A673 (cell line): ENCODE data around the gene SLC15A4. TPM values are rescaled to one million over a fixed set of nuclear protein-coding genes. Genes with fewer than 3 reads are reported as not detected.

Experiments used
- BruUV-seq: library from RNA; stranded (reverse); fragments of 400-500 nt; replicated peaks from 2 replicates; lab custom pipeline; 2021; lab: Mats Ljungman, UMichigan
- CTCF ChIA-PET: fragments of 300-600 bp; sonication (Branson Sonifier 250); formaldehyde crosslinking; loops from one replicate; lab custom pipeline; 2022; ENCODE audit warnings: antibody characterized with exemption; lab: Charles Lee
- POLR2A ChIA-PET: fragments of 300-600 bp; sonication (Branson Sonifier 250); formaldehyde crosslinking; loops from one replicate; lab custom pipeline; 2022; ENCODE audit warnings: antibody characterized with exemption; ENCODE audit not compliant: low non-redundant PET; lab: Charles Lee
- DNase-seq: peaks from one replicate; pipeline ENCODE4 v3.0.0-alpha.2; 2015; ENCODE audit warnings: low spot score
- H3K27ac ChIP-seq: fragments of 200-600 bp; sonication (generic); 2 replicates; pipeline ENCODE4 v1.5.1; 2016; ENCODE audit warnings: mixed run types, low read depth, mild to moderate bottlenecking, mixed read lengths, antibody characterized with exemption, low read length; ENCODE audit not compliant: poor library complexity, severe bottlenecking
- H3K27me3 ChIP-seq: fragments of 200-600 bp; sonication (generic); replicated peaks from 2 replicates; pipeline ENCODE4 v1.6.1; 2017; ENCODE audit warnings: mixed run types, low read depth, mild to moderate bottlenecking, mixed read lengths, antibody characterized with exemption, low read length; ENCODE audit not compliant: insufficient read depth, poor library complexity
- H3K36me3 ChIP-seq: fragments of 200-600 bp; sonication (generic); 2 replicates; pipeline ENCODE4 v1.6.1; 2016; ENCODE audit warnings: mixed run types, mild to moderate bottlenecking, mixed read lengths, antibody characterized with exemption, low read length; ENCODE audit not compliant: insufficient read depth, poor library complexity, severe bottlenecking
- H3K4me1 ChIP-seq: fragments of 200-600 bp; sonication (generic); 2 replicates; pipeline ENCODE4 v1.6.1; 2017; ENCODE audit warnings: mixed run types, mild to moderate bottlenecking, mixed read lengths, antibody characterized with exemption, low read length; ENCODE audit not compliant: insufficient read depth, poor library complexity, severe bottlenecking
- H3K4me3 ChIP-seq: fragments of 200-600 bp; sonication (generic); 2 replicates; pipeline ENCODE4 v1.5.1; 2016; ENCODE audit warnings: low read depth, mixed run types, mild to moderate bottlenecking, mixed read lengths, low read length; ENCODE audit not compliant: poor library complexity, severe bottlenecking
- H3K9me3 ChIP-seq: fragments of 200-600 bp; sonication (generic); 2 replicates; pipeline ENCODE4 v1.6.1; 2016; ENCODE audit warnings: mixed run types, low read depth, mild to moderate bottlenecking, mixed read lengths, antibody characterized with exemption, low read length; ENCODE audit not compliant: poor library complexity, severe bottlenecking
- EZH2 ChIP-seq: fragments of 200-600 bp; sonication (generic); IDR thresholded peaks from 2 replicates; pipeline ENCODE4 v1.6.1; 2017; ENCODE audit warnings: borderline replicate concordance, low read depth, mild to moderate bottlenecking, mixed read lengths, antibody characterized with exemption, low read length; ENCODE audit not compliant: poor library complexity, severe bottlenecking
- intact Hi-C: fragments of 100-400 bp; cut with micrococcal nuclease; formaldehyde crosslinking; loops from one replicate; pipeline ENCODE4 v1.10.0; 2022; ENCODE audit not compliant: unreplicated experiment
- total RNA-seq: library from RNA; stranded (reverse); gene quantifications from 2 replicates; pipeline ENCODE4 v1.2.3, GENCODE V29; 2021
- TF ChIP-seq, protein P1 (sequence below): fragments of 300-800, 200-600 bp; sonication (generic); conservative IDR thresholded peaks from 2 replicates; pipeline ENCODE4 v1.5.1; 2017; ENCODE audit warnings: low read depth, mild to moderate bottlenecking, antibody characterized with exemption, low read length, moderate library complexity, mixed read lengths

Gene SLC15A4
- total RNA-seq, 1 experiment from 2014 or later: 20.3 TPM

DNA sequence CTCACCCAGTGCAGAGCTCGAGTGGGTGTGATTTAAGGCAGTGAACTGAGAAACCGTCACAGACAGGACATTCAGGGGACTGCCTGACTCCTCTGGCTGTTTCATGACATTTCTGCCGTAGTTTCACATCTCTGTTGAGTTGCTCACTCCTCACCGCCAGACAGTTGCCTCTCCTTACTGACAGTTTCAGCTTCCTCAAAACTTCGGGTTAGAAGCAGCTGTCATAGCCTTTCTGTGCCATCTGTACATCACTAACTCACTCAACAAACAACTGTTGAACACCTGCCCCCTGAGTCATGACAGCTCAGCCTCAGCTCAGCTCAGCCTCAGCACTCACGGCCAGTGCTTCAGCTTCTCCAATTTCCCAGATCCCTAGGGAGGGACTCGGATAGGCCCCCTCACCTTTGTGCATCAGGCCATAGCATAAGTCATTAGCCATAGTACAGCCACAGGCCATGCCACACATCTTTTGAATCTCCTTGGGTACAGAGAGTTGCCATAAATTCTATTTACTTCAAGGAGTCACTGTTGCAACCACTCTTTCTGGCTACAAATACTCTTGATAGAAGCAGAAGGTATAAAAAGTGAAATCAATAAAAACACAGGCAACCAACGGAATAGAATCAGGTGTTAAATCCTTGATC, 6.2 kb upstream of the SLC15A4 start:
- H3K9me3 ChIP-seq: no peaks in the 10 kb centered on the region
- BruUV-seq: no TSS peak
- POLR2A ChIA-PET: no interaction called here

DNA sequence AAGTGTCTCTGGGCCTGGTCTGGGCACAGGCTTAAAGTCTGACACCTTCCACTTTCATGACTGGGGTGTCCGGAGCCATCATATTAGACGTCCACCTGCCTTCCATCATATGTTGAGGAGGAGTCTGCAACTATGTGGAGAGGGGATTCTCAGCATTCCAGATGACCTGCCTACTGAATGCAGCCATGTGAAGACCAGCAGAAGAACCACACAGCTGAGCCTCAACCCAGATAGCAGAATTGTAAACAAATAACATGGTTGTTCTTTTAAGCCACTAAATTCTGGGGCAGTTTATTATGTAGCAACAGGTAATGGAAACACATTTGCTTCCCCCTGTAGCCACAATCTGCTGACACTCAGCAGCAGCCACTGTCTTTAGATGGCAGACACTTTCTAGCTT, 4.0 kb upstream of the SLC15A4 start:
- POLR2A ChIA-PET: no interaction called here

More for the DNA sequence above, 6.2 kb upstream of the SLC15A4 start:
- intact Hi-C loops: no loop called here
- TF ChIP-seq EZH2: no peak
- TF ChIP-seq, protein P1, sequence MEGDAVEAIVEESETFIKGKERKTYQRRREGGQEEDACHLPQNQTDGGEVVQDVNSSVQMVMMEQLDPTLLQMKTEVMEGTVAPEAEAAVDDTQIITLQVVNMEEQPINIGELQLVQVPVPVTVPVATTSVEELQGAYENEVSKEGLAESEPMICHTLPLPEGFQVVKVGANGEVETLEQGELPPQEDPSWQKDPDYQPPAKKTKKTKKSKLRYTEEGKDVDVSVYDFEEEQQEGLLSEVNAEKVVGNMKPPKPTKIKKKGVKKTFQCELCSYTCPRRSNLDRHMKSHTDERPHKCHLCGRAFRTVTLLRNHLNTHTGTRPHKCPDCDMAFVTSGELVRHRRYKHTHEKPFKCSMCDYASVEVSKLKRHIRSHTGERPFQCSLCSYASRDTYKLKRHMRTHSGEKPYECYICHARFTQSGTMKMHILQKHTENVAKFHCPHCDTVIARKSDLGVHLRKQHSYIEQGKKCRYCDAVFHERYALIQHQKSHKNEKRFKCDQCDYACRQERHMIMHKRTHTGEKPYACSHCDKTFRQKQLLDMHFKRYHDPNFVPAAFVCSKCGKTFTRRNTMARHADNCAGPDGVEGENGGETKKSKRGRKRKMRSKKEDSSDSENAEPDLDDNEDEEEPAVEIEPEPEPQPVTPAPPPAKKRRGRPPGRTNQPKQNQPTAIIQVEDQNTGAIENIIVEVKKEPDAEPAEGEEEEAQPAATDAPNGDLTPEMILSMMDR: no peak
- Histone ChIP-seq H3K27me3 (no peaks in the 10 kb centered on the region), H3K36me3 (no peaks in the 10 kb centered on the region), H3K27ac (no peak overlapping the region), H3K4me1 (no peaks in the 10 kb centered on the region), H3K4me3 (no peak overlapping the region)
- DNase-seq: no peak
- CTCF ChIA-PET: no interaction called here

DNA sequence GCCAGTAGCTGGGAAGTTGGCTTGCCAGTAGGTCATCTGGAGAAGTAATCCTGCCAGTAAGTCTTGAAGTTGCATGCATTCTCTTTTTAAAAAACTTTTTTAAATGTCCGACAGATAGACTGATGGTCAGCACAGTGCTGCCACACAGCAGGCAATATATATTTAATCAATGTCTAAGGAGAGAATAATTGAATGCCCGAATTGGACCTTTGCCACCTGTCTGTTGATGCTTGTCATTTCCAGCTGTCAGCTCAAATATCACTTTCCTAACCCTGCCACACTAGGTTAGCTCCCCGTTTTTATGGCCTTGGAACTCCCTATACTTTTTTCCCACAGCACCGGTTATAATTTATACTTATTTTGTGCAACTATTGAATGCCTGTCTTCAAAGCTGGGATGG, 2.1 kb upstream of the SLC15A4 start:
- Histone ChIP-seq H3K36me3 (no peaks in the 10 kb centered on the region), H3K9me3 (no peaks in the 10 kb centered on the region), H3K27ac (no peak overlapping the region), H3K4me1 (peaks cover 7% of the 10 kb centered on the region), H3K27me3 (no peaks in the 10 kb centered on the region), H3K4me3 (no peak overlapping the region)
- BruUV-seq: no TSS peak
- TF ChIP-seq, protein P1: no peak
- no peak for TF ChIP-seq EZH2
- no peak for DNase-seq
- CTCF ChIA-PET: no interaction called here
- intact Hi-C loops: no loop called here
- POLR2A ChIA-PET: no interaction called here

More for the DNA sequence above, 4.0 kb upstream of the SLC15A4 start:
- no peak overlapping the region for H3K27ac ChIP-seq
- H3K4me1 ChIP-seq: no peaks in the 10 kb centered on the region
- no TSS peak for BruUV-seq
- no peaks in the 10 kb centered on the region for H3K27me3 ChIP-seq
- CTCF ChIA-PET: no interaction called here
- no peak for TF ChIP-seq EZH2
- TF ChIP-seq, protein P1: no peak
- H3K4me3 ChIP-seq: no peak overlapping the region
- DNase-seq: no peak
- H3K9me3 ChIP-seq: no peaks in the 10 kb centered on the region
- H3K36me3 ChIP-seq: no peaks in the 10 kb centered on the region
- intact Hi-C loops: no loop called here
